T-helper 1 cell treated with Interleukin-12 subunit alpha and Interleukin-12 subunit beta and Interleukin-4 antibody, amounts not matched to agents 30 μg/mL and 1 μg/mL, for 36 hours (primary cell): Measurements from ENCODE around the gene GSE1.

Experiments
- H3K27ac Mint-ChIP-seq: one replicate; pipeline ENCODE4 v1.8.0; 2021; ENCODE audit warnings: mild to moderate bottlenecking, mixed read lengths
- H3K27me3 Mint-ChIP-seq: one replicate; pipeline ENCODE4 v1.8.0; 2021; ENCODE audit warnings: low read depth, mixed read lengths
- H3K36me3 Mint-ChIP-seq: one replicate; pipeline ENCODE4 v1.8.0; 2021; ENCODE audit warnings: low read depth, mixed read lengths
- H3K4me1 Mint-ChIP-seq: one replicate; pipeline ENCODE4 v1.8.0; 2021; ENCODE audit warnings: low read depth, mixed read lengths
- H3K4me3 Mint-ChIP-seq: one replicate; pipeline ENCODE4 v1.8.0; 2021; ENCODE audit warnings: mild to moderate bottlenecking, moderate library complexity, mixed read lengths
- H3K9me3 Mint-ChIP-seq: one replicate; pipeline ENCODE4 v1.8.0; 2021; ENCODE audit warnings: mixed read lengths

Gene GSE1

GRCh38 chr16:85612801-85613603, at the start of gene GSE1:
GSE1 (plus strand) TSS chr16:85613322; CDS start chr16:85613392, 70 bp downstream.
- peak within 1 kb of the TSS; percentile 57 for H3K4me3 Mint-ChIP-seq
- H3K27me3 Mint-ChIP-seq, result peaks cover 24% of the 10 kb centered on the region
- no peaks in the 10 kb centered on the region for H3K9me3 Mint-ChIP-seq
- no peak within 1 kb of the TSS for H3K27ac Mint-ChIP-seq
- peaks cover 25% of the 10 kb centered on the region for H3K4me1 Mint-ChIP-seq
- no peaks in the 10 kb centered on the region for H3K36me3 Mint-ChIP-seq

GRCh38 chr16:85563515-85564276, 49.4 kb upstream of the GSE1 start:
- Mint-ChIP-seq H3K4me1 (peaks cover 17% of the 10 kb centered on the region), H3K4me3 (no peak overlapping the region), H3K9me3 (no peaks in the 10 kb centered on the region), H3K27me3 (no peaks in the 10 kb centered on the region), H3K36me3 (no peaks in the 10 kb centered on the region), H3K27ac (no peak overlapping the region)

- Mint-ChIP-seq H3K4me1 (peaks cover 19% of the 10 kb centered on the region), H3K4me3 (no peak overlapping the region), H3K9me3 (peaks cover 4% of the 10 kb centered on the region), H3K27ac (no peak overlapping the region), H3K27me3 (no peaks in the 10 kb centered on the region), H3K36me3 (peaks cover 5% of the 10 kb centered on the region)
Measured at GRCh38 chr16:85564277-85565051, 48.7 kb upstream of the GSE1 start.

GRCh38 chr16:85565340-85565739, 47.8 kb upstream of the GSE1 start:
- H3K27me3 Mint-ChIP-seq, result no peaks in the 10 kb centered on the region
- no peak overlapping the region for H3K27ac Mint-ChIP-seq
- peaks cover 25% of the 10 kb centered on the region for H3K4me1 Mint-ChIP-seq
- peaks cover 8% of the 10 kb centered on the region for H3K36me3 Mint-ChIP-seq
- no peak overlapping the region for H3K4me3 Mint-ChIP-seq
- peaks cover 6% of the 10 kb centered on the region for H3K9me3 Mint-ChIP-seq

GRCh38 chr16:85565801-85566526, 47.2 kb upstream of the GSE1 start:
- Mint-ChIP-seq H3K27ac (no peak overlapping the region), H3K27me3 (no peaks in the 10 kb centered on the region), H3K4me3 (no peak overlapping the region), H3K36me3 (peaks cover 8% of the 10 kb centered on the region), H3K9me3 (peaks cover 6% of the 10 kb centered on the region), H3K4me1 (peaks cover 28% of the 10 kb centered on the region)

- Mint-ChIP-seq H3K36me3 (peaks cover 8% of the 10 kb centered on the region), H3K27ac (no peak overlapping the region), H3K4me3 (no peak overlapping the region), H3K27me3 (no peaks in the 10 kb centered on the region), H3K4me1 (peaks cover 35% of the 10 kb centered on the region), H3K9me3 (peaks cover 6% of the 10 kb centered on the region)
Measured at GRCh38 chr16:85566561-85567100, 46.5 kb upstream of the GSE1 start.

- H3K27me3 Mint-ChIP-seq, result no peaks in the 10 kb centered on the region
- peaks cover 11% of the 10 kb centered on the region for H3K36me3 Mint-ChIP-seq
- peaks cover 6% of the 10 kb centered on the region for H3K9me3 Mint-ChIP-seq
- H3K27ac Mint-ChIP-seq, result no peak overlapping the region
- H3K4me1 Mint-ChIP-seq, result peaks cover 41% of the 10 kb centered on the region
- H3K4me3 Mint-ChIP-seq, result no peak overlapping the region
Measured at GRCh38 chr16:85567101-85567866, 45.8 kb upstream of the GSE1 start.

GRCh38 chr16:85567935-85568334, 45.2 kb upstream of the GSE1 start:
- Mint-ChIP-seq H3K27ac (no peak overlapping the region), H3K4me3 (no peak overlapping the region), H3K9me3 (peaks cover 6% of the 10 kb centered on the region), H3K27me3 (no peaks in the 10 kb centered on the region), H3K36me3 (peaks cover 12% of the 10 kb centered on the region), H3K4me1 (peaks cover 42% of the 10 kb centered on the region)

GRCh38 chr16:85568519-85568918, 44.6 kb upstream of the GSE1 start:
- H3K4me3 Mint-ChIP-seq, result no peak overlapping the region
- no peak overlapping the region for H3K27ac Mint-ChIP-seq
- peaks cover 12% of the 10 kb centered on the region for H3K36me3 Mint-ChIP-seq
- H3K9me3 Mint-ChIP-seq, result peaks cover 6% of the 10 kb centered on the region
- H3K4me1 Mint-ChIP-seq, result peaks cover 42% of the 10 kb centered on the region
- no peaks in the 10 kb centered on the region for H3K27me3 Mint-ChIP-seq

- H3K27me3 Mint-ChIP-seq, result no peaks in the 10 kb centered on the region
- peaks cover 12% of the 10 kb centered on the region for H3K36me3 Mint-ChIP-seq
- peaks cover 6% of the 10 kb centered on the region for H3K9me3 Mint-ChIP-seq
- no peak overlapping the region for H3K27ac Mint-ChIP-seq
- no peak overlapping the region for H3K4me3 Mint-ChIP-seq
- H3K4me1 Mint-ChIP-seq, result peaks cover 40% of the 10 kb centered on the region
Measured at GRCh38 chr16:85569039-85569614, 44.0 kb upstream of the GSE1 start.

- Mint-ChIP-seq H3K36me3 (peaks cover 12% of the 10 kb centered on the region), H3K27me3 (no peaks in the 10 kb centered on the region), H3K4me3 (no peak overlapping the region), H3K4me1 (peaks cover 34% of the 10 kb centered on the region), H3K9me3 (peaks cover 6% of the 10 kb centered on the region), H3K27ac (no peak overlapping the region)
Measured at GRCh38 chr16:85569615-85570212, 43.4 kb upstream of the GSE1 start.

GRCh38 chr16:85570213-85570734, 42.8 kb upstream of the GSE1 start:
- Mint-ChIP-seq H3K27ac (no peak overlapping the region), H3K4me1 (peaks cover 34% of the 10 kb centered on the region), H3K27me3 (no peaks in the 10 kb centered on the region), H3K4me3 (no peak overlapping the region), H3K36me3 (peaks cover 12% of the 10 kb centered on the region), H3K9me3 (peaks cover 6% of the 10 kb centered on the region)
